ENCODE data around the gene OGFOD3. TPM values are rescaled to one million over a fixed set of nuclear protein-coding genes. Genes with fewer than 3 reads are reported as not detected.

Gene OGFOD3
- total and polyA plus RNA-seq, 2 donors (not counting 3 experiments of a cell fraction or from before 2014, with no cell fraction given), result 31.7 to 34.8 TPM

DNA sequence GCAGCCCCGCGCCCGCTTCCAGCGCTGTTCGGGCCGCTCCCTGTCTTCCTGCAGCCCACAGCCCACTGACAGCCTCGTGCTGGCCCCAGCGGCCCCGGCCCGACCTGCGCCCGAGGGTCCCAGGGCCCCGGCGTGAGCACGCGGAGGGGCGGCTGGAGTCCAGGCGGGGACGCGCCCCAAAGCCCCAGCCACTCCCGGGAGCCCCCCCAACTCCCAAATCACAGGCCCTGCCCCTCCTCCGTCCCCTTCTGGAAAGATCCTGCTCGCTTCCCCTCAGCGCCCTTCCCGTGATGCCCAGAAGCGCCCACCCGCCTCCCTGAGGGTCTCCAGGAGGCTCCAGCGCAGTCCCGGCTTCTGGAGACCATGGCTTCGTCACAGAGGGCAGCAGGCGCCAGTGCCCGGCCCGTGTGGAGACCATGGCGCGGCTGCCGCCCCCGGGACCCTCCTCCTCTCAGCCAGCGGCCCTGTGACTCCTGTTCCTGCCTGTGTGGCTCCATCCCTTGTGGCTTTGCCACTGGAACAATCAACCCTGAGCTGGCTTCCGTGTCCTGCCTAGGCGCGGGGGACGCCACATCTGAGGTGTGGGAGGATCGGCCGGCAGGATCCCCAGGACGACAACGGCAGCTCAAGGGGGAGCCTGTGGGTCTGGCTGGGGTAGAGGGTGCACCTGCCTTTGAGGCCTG is 42.9 kb downstream of the OGFOD3 start:
- Histone ChIP-seq H3K9ac (replicated peaks; ENCODE audit: extremely low read depth, insufficient read depth, low read length) (no peak overlapping the region), H3K4me2 (ENCODE audit: insufficient read depth, low read length) (no peak overlapping the region), H3K27ac (ENCODE audit: insufficient read depth, low read depth, low read length) (no peak overlapping the region), H3K27me3 (ENCODE audit: control insufficient read depth in 2 of 2, insufficient read depth in 2 of 2, low read length in 2 of 2) (peaks cover 26 to 28% of the 10 kb centered on the region in 2 experiments), H3K9me1 (replicated peaks; ENCODE audit: control insufficient read depth, extremely low read depth, insufficient read depth, low read length) (no peaks in the 10 kb centered on the region), H3K9me3 (replicated peaks; ENCODE audit: control insufficient read depth, insufficient read depth, low read length) (no peaks in the 10 kb centered on the region), H3K4me1 (ENCODE audit: control insufficient read depth, extremely low read depth, insufficient read depth, low read length) (no peaks in the 10 kb centered on the region), H3K79me2 (ENCODE audit: control insufficient read depth, insufficient read depth, low read length) (no peaks in the 10 kb centered on the region), H2AFZ (ENCODE audit: low read depth, low read length) (no peak overlapping the region), H3K36me3 (ENCODE audit: control insufficient read depth in 2 of 2, extremely low read depth in 1 of 2, insufficient read depth in 2 of 2, low read length in 2 of 2) (no peaks in the 10 kb centered on the region), H3K4me3 (replicated peaks in 1 of 3; ENCODE audit: insufficient read depth in 1 of 3, low read depth in 1 of 3, low read length in 3 of 3) (no peak overlapping the region), H4K20me1 (replicated peaks; ENCODE audit: control insufficient read depth, extremely low read depth, insufficient read depth, low read length) (no peaks in the 10 kb centered on the region)
- intact Hi-C loops (cut with micrococcal nuclease), result no loop called here
- DNase-seq (ENCODE audit: low read depth, low spot score), result no peak
- TF ChIP-seq JUN (IDR thresholded peaks at IDR 0.05; ENCODE audit: borderline replicate concordance, insufficient read depth, insufficient read length, low read depth), result no peak
- TF ChIP-seq, protein P1, sequence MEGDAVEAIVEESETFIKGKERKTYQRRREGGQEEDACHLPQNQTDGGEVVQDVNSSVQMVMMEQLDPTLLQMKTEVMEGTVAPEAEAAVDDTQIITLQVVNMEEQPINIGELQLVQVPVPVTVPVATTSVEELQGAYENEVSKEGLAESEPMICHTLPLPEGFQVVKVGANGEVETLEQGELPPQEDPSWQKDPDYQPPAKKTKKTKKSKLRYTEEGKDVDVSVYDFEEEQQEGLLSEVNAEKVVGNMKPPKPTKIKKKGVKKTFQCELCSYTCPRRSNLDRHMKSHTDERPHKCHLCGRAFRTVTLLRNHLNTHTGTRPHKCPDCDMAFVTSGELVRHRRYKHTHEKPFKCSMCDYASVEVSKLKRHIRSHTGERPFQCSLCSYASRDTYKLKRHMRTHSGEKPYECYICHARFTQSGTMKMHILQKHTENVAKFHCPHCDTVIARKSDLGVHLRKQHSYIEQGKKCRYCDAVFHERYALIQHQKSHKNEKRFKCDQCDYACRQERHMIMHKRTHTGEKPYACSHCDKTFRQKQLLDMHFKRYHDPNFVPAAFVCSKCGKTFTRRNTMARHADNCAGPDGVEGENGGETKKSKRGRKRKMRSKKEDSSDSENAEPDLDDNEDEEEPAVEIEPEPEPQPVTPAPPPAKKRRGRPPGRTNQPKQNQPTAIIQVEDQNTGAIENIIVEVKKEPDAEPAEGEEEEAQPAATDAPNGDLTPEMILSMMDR (IDR thresholded peaks at IDR 0.05; ENCODE audit: extremely low read depth in 1 of 2, insufficient read depth in 1 of 2, low read depth in 1 of 2, low read length in 2 of 2), result no peak
- no peak for TF ChIP-seq GATA2 (IDR thresholded peaks at IDR 0.05; ENCODE audit: insufficient read depth, insufficient read length, low read depth, low read length)
- TF ChIP-seq MYC (IDR thresholded peaks at IDR 0.05; ENCODE audit: low read depth, low read length), result no peak
- no peak for TF ChIP-seq FOS (IDR thresholded peaks at IDR 0.05; ENCODE audit: borderline replicate concordance, insufficient read depth, low read length)
- no peak for TF ChIP-seq MAX (IDR thresholded peaks at IDR 0.05; ENCODE audit: insufficient read depth, insufficient read length)
- TF ChIP-seq POLR2A (IDR thresholded peaks at IDR 0.05; ENCODE audit: low read depth, low read length), result no peak
- no peak for TF ChIP-seq POLR2AphosphoS5 (IDR thresholded peaks at IDR 0.05; ENCODE audit: insufficient read depth, low read depth, low read length)
- TF ChIP-seq EZH2 (IDR thresholded peaks at IDR 0.05; ENCODE audit: borderline replicate concordance, low read depth, low read length, severe bottlenecking), result no peak
- no TSS peak for BruUV-seq (replicated peaks)
- no peak for FAIRE-seq
- CTCF ChIA-PET, result no interaction called here
- POLR2A ChIA-PET, result no interaction called here
- dilution Hi-C loops (cut with MboI; ENCODE audit: extremely low pct_ligation_motif_present, low sequenced_read_pairs), result no loop called here

Data from endothelial cell of umbilical vein (primary cell).